Hepatocyte (in vitro differentiated cells): ENCODE data around the gene INO80D. TPM values are rescaled to one million over a fixed set of nuclear protein-coding genes. Genes with fewer than 3 reads are reported as not detected.
"Not testable (repeated sequence)": the region's sequence is repeated elsewhere in the genome, so short reads cannot be mapped to it uniquely, and the experiment has no call there.

ENCODE experiments used
- DNase-seq: peaks from one replicate; pipeline ENCODE4 v3.0.0-alpha.2; 2016; ENCODE audit warnings: low spot score
- H2AFZ ChIP-seq: fragments of 200-600 bp; sonication (generic); 2 replicates; pipeline ENCODE4 v1.6.0; 2016; ENCODE audit warnings: antibody characterized with exemption, mild to moderate bottlenecking
- H3K27ac ChIP-seq: fragments of 200-600 bp; sonication (generic); 2 replicates; pipeline ENCODE4 v1.5.1; 2016; ENCODE audit warnings: mild to moderate bottlenecking
- H3K27me3 ChIP-seq: fragments of 200-600 bp; sonication (generic); 2 replicates; pipeline ENCODE4 v1.6.1; 2016
- H3K36me3 ChIP-seq: fragments of 200-600 bp; sonication (generic); replicated peaks from 2 replicates; pipeline ENCODE4 v1.5.1; 2016; ENCODE audit warnings: low read depth; ENCODE audit not compliant: insufficient read depth
- H3K4me1 ChIP-seq: fragments of 200-600 bp; sonication (generic); 2 replicates; pipeline ENCODE4 v1.5.1; 2016; ENCODE audit warnings: mild to moderate bottlenecking, moderate library complexity; ENCODE audit not compliant: insufficient read depth
- H3K4me2 ChIP-seq: fragments of 200-600 bp; sonication (generic); 2 replicates; pipeline ENCODE4 v1.6.0; 2016
- H3K4me3 ChIP-seq: fragments of 200-600 bp; sonication (generic); 2 replicates; pipeline ENCODE4 v1.5.1; 2016; ENCODE audit warnings: mild to moderate bottlenecking
- H3K79me2 ChIP-seq: fragments of 200-600 bp; sonication (generic); 2 replicates; pipeline ENCODE4 v1.6.0; 2017; ENCODE audit warnings: mild to moderate bottlenecking
- H3K9me2 ChIP-seq: fragments of 200-600 bp; sonication (generic); replicated peaks from 2 replicates; pipeline ENCODE4 v1.6.0; 2017; ENCODE audit warnings: mild to moderate bottlenecking; ENCODE audit not compliant: insufficient read depth
- H3K9me3 ChIP-seq: fragments of 200-600 bp; sonication (generic); 2 replicates; pipeline ENCODE4 v1.5.1; 2016; ENCODE audit warnings: low read depth, mild to moderate bottlenecking
- H4K20me1 ChIP-seq: fragments of 200-600 bp; sonication (generic); 2 replicates; pipeline ENCODE4 v1.6.0; 2016; ENCODE audit warnings: mild to moderate bottlenecking; ENCODE audit not compliant: insufficient read depth, poor library complexity, severe bottlenecking
- EZH2 ChIP-seq: fragments of 200-600 bp; sonication (generic); IDR thresholded peaks from 2 replicates; pipeline ENCODE4 v1.6.1; 2016; ENCODE audit warnings: antibody characterized with exemption, mild to moderate bottlenecking, borderline replicate concordance
- EZH2phosphoT487 ChIP-seq: fragments of 200-600 bp; sonication (generic); IDR thresholded peaks from one replicate; pipeline ENCODE4 v1.6.1; 2018; ENCODE audit warnings: antibody characterized with exemption, mild to moderate bottlenecking, low read depth, moderate library complexity; ENCODE audit not compliant: unreplicated experiment, severe bottlenecking
- WGBS: methylation state at CpG from one replicate; pipeline ENCODE4 v1.1.6; 2016; ENCODE audit warnings: low lambda C conversion rate; ENCODE audit errors: missing lambda C conversion rate; 5-methylcytosine and 5-hydroxymethylcytosine counted together
- polyA plus RNA-seq: library from polyadenylated mRNA; unstranded; fragments of >200 nt; fragmentation: Nextera tagmentation; extraction: Ambion mirVana; gene quantifications from 2 replicates; pipeline ENCODE4 v1.2.1, GENCODE V29; 2016
- total RNA-seq: library from RNA; depleted of rRNA; stranded (reverse); fragments of >200 nt; gene quantifications from 2 replicates; pipeline ENCODE4 v1.2.3, GENCODE V29; 2014
- TF ChIP-seq, protein P1 (sequence below): fragments of 200-600 bp; sonication (generic); IDR thresholded peaks from 2 replicates; pipeline ENCODE4 v1.5.1; 2016; ENCODE audit warnings: antibody characterized with exemption, mild to moderate bottlenecking; ENCODE audit not compliant: poor library complexity

INO80D gene
- total and polyA plus RNA-seq, 2 experiments from 2014 or later, result 6.6 to 15.0 TPM

DNA sequence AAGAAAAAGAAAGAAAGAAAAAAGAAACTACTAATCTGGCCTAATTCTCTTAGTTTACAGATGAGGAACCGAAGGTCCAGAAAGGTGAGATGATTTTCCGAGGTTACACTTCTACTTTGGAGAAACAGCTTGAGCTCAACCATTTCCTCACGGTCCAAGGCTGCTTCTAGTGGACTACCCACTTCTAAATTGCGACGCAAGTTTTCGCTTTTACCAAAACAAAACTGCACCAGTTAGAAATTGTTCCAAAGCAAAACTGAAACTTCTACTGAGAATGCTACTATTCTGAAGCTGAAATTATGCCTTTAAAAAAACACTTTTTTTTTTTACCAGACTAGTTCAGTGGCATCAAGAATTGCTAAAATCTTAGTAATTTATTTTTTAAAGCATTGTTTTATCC lies 101.6 kb downstream of the INO80D start:
- H3K27me3 ChIP-seq, result no peaks in the 10 kb centered on the region
- no peaks in the 10 kb centered on the region for H3K9me2 ChIP-seq
- no peak overlapping the region for H3K4me2 ChIP-seq
- H3K4me3 ChIP-seq, result no peak overlapping the region
- no peaks in the 10 kb centered on the region for H4K20me1 ChIP-seq
- no peak overlapping the region for H3K27ac ChIP-seq
- 96% methylated on average over 6 of the region's 6 CpGs for WGBS
- TF ChIP-seq EZH2phosphoT487 (no peak), EZH2 (no peak)
- TF ChIP-seq, protein P1, sequence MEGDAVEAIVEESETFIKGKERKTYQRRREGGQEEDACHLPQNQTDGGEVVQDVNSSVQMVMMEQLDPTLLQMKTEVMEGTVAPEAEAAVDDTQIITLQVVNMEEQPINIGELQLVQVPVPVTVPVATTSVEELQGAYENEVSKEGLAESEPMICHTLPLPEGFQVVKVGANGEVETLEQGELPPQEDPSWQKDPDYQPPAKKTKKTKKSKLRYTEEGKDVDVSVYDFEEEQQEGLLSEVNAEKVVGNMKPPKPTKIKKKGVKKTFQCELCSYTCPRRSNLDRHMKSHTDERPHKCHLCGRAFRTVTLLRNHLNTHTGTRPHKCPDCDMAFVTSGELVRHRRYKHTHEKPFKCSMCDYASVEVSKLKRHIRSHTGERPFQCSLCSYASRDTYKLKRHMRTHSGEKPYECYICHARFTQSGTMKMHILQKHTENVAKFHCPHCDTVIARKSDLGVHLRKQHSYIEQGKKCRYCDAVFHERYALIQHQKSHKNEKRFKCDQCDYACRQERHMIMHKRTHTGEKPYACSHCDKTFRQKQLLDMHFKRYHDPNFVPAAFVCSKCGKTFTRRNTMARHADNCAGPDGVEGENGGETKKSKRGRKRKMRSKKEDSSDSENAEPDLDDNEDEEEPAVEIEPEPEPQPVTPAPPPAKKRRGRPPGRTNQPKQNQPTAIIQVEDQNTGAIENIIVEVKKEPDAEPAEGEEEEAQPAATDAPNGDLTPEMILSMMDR, result no peak
- no peaks in the 10 kb centered on the region for H3K79me2 ChIP-seq
- no peaks in the 10 kb centered on the region for H3K9me3 ChIP-seq
- no peak overlapping the region for H2AFZ ChIP-seq
- no peak for DNase-seq
- no peaks in the 10 kb centered on the region for H3K4me1 ChIP-seq
- H3K36me3 ChIP-seq, result no peaks in the 10 kb centered on the region

DNA sequence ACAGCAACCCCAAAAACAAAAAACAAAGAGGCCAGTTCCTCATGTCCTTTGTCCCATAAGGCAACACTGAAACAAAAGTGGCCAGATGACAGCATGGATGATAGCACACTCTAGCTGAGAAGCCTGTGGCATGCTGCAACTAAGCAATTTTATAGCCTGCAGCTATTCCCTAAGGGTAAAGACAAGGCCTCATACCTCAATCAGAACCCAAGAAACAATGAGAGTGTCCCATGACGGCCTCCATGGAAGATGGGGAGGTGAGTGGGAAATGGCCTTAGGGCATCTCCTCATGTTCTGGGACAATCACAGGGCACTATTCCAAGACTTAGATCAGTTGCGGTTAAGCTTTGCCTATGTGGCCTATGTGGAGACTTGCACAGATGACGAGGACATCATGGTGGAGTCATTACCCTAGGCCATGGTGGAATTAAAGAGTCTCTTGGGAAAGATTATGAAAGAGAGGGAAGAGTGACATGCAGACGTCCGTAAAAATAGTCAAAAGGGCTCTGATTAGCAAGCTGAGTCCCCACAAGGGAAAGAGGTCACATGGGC lies 103.1 kb downstream of the INO80D start:
- no peak overlapping the region for H2AFZ ChIP-seq
- no peak overlapping the region for H3K4me2 ChIP-seq
- DNase-seq, result no peak
- no peak overlapping the region for H3K27ac ChIP-seq
- 93% methylated on average over 5 of the region's 5 CpGs for WGBS
- no peak for TF ChIP-seq EZH2
- TF ChIP-seq EZH2phosphoT487, result no peak
- TF ChIP-seq, protein P1, result no peak
- no peaks in the 10 kb centered on the region for H3K27me3 ChIP-seq
- no peak overlapping the region for H3K4me3 ChIP-seq
- H3K9me2 ChIP-seq, result no peaks in the 10 kb centered on the region
- no peaks in the 10 kb centered on the region for H3K4me1 ChIP-seq
- H3K9me3 ChIP-seq, result no peaks in the 10 kb centered on the region
- no peaks in the 10 kb centered on the region for H4K20me1 ChIP-seq
- no peaks in the 10 kb centered on the region for H3K36me3 ChIP-seq
- H3K79me2 ChIP-seq, result no peaks in the 10 kb centered on the region

DNA sequence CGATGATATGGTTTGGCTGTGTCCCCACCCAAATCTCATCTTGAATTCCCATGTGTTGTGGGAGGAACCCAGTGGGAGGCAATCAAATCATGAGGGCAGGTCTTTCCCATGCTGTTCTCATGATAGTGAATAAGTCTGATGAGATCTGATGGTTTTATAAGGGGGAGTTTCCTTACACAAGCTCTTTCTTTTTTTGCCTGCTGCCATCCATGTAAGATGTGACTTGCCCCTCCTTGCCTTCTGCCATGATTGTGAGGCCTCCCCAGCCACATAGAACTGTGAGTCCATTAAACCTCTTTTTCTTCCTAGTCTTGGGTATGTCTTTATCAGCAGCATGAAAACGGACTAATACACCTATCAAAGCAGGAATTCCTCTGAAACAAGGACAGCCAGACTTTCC lies 107.2 kb downstream of the INO80D start:
- not testable (repeated sequence) for H3K36me3 ChIP-seq, H3K9me3 ChIP-seq, DNase-seq, H3K27me3 ChIP-seq, H2AFZ ChIP-seq, H3K79me2 ChIP-seq, H3K9me2 ChIP-seq, H3K4me2 ChIP-seq, H3K4me3 ChIP-seq, H3K27ac ChIP-seq, H4K20me1 ChIP-seq
- H3K4me1 ChIP-seq, result peaks cover 22% of the 10 kb centered on the region
- WGBS, result 90% methylated on average over 2 of the region's 2 CpGs

DNA sequence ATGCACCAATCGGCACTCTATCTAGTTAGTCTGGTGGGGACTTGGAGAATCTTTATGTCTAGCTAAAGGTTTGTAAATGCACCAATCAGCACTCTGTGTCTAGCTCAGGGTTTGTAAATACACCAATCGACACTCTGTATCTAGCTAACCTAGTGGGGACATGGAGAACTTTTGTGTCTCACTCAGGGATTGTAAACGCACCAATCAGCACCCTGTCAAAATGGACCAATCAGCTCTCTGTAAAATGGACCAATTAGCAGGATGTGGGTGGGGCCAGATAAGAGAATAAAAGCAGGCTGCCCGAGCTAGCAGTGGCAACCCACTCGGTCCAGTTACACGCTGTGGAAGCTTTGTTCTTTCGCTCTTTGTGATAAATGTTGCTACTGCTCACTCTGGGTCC lies 108.3 kb downstream of the INO80D start:
- not testable (repeated sequence) for H3K36me3 ChIP-seq, H3K4me2 ChIP-seq, H3K79me2 ChIP-seq, H3K9me3 ChIP-seq, H3K27me3 ChIP-seq, H3K9me2 ChIP-seq, DNase-seq, H3K27ac ChIP-seq, H3K4me3 ChIP-seq, H2AFZ ChIP-seq, H4K20me1 ChIP-seq
- WGBS, result 87% methylated on average over 7 of the region's 7 CpGs
- H3K4me1 ChIP-seq, result peaks cover 22% of the 10 kb centered on the region

DNA sequence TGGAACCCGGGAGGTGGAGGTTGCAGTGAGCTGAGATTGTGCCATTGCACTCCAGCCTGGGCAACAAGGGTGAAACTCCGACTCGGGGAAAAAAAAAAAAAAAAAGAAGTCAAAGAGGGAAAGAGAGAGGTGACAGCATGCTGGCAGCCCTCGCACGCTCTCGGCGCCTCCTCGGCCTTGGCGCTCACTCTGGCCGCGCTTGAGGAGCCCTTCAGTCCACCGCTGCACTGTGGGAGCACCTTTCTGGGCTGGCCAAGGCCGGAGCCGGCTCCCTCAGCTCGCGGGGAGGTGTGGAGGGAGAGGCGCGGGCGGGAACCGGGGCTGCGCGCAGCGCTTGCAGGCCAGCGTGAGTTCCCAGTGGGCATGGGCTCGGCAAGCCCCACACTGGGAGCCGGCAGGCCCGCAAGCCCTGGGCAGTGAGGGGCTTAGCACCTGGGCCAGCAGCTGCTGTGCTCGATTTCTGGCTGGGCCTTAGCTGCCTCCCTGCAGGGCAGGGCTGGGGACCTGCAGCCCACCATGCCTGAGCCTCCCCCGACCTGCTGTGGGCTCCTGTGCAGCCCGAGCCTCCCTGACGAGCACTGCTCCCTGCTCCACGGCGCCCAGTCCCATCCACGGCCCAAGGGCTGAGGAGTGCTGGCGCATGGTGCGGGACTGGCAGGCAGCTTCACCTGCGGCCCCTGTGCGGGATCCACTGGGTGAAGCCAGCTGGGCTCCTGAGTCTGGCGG lies 108.9 kb downstream of the INO80D start:
- H3K4me2 ChIP-seq, DNase-seq, H3K27me3 ChIP-seq, H2AFZ ChIP-seq, H3K79me2 ChIP-seq, H3K4me3 ChIP-seq, H3K9me2 ChIP-seq, H3K36me3 ChIP-seq, H3K9me3 ChIP-seq, H4K20me1 ChIP-seq: not testable (repeated sequence)
- WGBS, result 96% methylated on average over 35 of the region's 39 CpGs
- H3K4me1 ChIP-seq, result peaks cover 26% of the 10 kb centered on the region
- peak overlapping the region; percentile 92 for H3K27ac ChIP-seq
